Dermis lymphatic vessel endothelial cell (primary cell): ENCODE results near the gene CALB2. TPM values are rescaled to one million over a fixed set of nuclear protein-coding genes. Genes with fewer than 3 reads are reported as not detected.

Experiments
- total RNA-seq: library from RNA; depleted of rRNA; stranded (reverse); fragments of >200 nt; gene quantifications from 2 replicates; pipeline ENCODE4 v1.2.1, GENCODE V29; 2014

CALB2 gene
- total RNA-seq = not detected in 2 replicates

GRCh38 chr16:71358464-71358998 is at the start of gene CALB2:
Gene CALB2 (plus strand): TSS chr16:71358723. CDS start chr16:71358793, 70 bp downstream.

Other genes starting within 250 kb of the CALB2 start
- not detected in 2 replicates for gene HYDIN, start 128.0 kb upstream of the CALB2 start, total RNA-seq
- gene CMTR2, start 69.3 kb upstream of the CALB2 start, total RNA-seq = 29.2 and 36.9 TPM in 2 replicates
- gene TLE7, start 83.3 kb downstream of the CALB2 start, total RNA-seq = not detected in 2 replicates
- gene ZNF23, start 103.5 kb downstream of the CALB2 start, total RNA-seq = 4.0 and 6.3 TPM in 2 replicates
- gene ZNF19, start 130.6 kb downstream of the CALB2 start, total RNA-seq = 2.0 and 2.1 TPM in 2 replicates
- not detected in 2 replicates for gene CHST4, start 167.7 kb downstream of the CALB2 start, total RNA-seq
- gene TAT, start 218.4 kb downstream of the CALB2 start, total RNA-seq = not detected in 2 replicates